ENCODE results near the gene DOK4.

DNA sequence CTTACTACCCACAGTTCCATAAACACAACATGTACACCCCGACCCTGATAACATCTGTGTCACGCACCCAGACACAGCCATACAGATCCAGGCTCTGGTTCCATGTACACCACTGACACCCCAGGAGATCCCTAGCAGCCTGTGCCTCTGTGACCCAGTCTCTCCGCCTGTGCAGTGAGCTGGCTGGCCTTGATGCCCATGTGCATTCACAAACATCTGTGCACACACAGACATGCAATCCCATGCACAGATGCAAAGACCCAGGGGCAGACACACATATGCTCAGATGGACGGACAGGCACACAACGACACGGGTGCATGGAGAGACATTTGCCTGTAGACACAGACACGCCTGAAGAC is 46.0 kb upstream of the DOK4 start:
- TF ChIP-seq POLR2A (IDR thresholded peaks at IDR 0.05): no peak
- TF ChIP-seq, protein P1, sequence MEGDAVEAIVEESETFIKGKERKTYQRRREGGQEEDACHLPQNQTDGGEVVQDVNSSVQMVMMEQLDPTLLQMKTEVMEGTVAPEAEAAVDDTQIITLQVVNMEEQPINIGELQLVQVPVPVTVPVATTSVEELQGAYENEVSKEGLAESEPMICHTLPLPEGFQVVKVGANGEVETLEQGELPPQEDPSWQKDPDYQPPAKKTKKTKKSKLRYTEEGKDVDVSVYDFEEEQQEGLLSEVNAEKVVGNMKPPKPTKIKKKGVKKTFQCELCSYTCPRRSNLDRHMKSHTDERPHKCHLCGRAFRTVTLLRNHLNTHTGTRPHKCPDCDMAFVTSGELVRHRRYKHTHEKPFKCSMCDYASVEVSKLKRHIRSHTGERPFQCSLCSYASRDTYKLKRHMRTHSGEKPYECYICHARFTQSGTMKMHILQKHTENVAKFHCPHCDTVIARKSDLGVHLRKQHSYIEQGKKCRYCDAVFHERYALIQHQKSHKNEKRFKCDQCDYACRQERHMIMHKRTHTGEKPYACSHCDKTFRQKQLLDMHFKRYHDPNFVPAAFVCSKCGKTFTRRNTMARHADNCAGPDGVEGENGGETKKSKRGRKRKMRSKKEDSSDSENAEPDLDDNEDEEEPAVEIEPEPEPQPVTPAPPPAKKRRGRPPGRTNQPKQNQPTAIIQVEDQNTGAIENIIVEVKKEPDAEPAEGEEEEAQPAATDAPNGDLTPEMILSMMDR (IDR thresholded peaks at IDR 0.05 in 4 of 5, conservative IDR thresholded peaks at IDR 0.05 in 1 of 5): no peak
